ENCODE results near the gene DYNLT2.
"Not testable (repeated sequence)": the region's sequence is repeated elsewhere in the genome, so short reads cannot be mapped to it uniquely, and the experiment has no call there.

Gene DYNLT2

DNA sequence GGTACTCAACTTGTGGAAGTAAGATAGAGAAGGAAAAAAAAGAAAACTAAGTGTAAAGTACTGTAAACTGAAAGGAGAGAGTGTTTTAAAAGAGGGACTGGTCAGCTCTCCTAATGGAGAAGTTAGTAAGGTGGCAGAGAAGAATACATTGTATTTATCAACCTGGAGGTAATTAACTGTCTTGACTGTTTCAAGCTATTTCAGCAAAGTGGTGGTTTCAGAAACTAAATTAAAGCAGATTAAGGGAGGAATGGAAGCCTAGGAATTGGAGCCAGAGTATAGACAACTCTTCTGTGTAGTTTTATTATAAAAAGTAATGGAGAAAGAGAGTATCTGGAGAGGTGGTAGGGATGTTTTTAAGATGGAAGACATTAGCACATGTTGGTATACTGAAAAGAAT, 24.4 kb downstream of the DYNLT2 start:
- no peak for DNase-seq

DNA sequence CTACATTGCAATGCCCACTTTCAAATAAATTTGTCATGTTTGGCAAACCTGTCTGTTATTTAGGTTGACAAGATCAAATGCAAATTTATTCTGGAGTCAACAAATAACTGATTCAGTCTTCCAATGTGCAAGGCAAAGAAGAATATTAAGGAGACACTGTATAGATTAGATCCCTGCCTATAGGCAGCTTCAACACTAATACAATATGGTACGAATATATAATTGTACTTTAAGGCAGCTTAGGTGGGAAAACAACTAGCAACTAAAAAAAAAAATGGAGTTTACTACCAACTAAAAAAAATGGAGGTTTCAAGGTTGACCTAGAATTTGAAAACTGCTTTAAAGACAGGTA, 25.3 kb downstream of the DYNLT2 start:
- DNase-seq, result no peak

DNA sequence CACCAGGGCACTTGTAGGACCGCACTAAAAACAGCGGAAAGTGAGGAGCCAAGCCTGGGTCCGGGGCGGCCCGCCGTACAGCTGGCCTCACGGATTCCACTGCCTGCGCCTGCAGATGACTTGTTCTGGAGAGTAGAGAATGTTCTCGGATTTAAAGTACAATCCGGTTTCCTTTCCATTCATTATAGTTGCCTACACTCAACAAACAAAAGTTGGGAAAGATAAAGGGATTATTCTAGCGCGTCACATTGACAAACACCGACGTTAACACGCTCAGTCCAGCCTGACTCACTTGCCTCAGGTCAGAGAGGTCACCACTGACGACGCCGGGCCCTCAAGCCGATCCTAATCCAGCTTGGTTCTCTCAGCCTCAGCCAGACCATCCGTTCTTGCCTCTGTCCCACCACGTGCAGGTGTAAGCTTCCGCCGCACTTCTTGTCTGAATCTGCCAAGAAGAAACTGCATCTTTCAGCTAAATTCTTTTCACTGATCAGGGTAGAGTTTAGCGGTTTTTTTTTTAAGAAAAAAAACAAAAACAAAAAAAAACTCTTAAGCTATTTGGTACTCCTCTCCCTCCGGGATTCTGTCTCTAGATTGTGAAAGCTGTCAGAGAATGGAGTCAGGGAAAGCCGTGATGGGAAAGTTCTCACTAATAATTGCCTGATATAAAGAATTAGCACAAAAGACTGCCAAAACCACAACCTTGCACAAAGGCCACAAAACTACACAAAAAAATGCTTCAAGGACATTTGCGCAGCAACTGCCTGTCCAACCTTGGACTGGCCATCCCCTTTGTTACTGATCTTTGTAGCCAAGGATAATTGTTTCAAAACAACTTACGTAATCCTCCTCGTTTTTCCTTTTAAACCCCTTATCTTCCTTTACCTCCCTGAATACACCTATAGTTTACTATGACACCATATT, 26.0 kb downstream of the DYNLT2 start:
- DNase-seq, result no peak

DNA sequence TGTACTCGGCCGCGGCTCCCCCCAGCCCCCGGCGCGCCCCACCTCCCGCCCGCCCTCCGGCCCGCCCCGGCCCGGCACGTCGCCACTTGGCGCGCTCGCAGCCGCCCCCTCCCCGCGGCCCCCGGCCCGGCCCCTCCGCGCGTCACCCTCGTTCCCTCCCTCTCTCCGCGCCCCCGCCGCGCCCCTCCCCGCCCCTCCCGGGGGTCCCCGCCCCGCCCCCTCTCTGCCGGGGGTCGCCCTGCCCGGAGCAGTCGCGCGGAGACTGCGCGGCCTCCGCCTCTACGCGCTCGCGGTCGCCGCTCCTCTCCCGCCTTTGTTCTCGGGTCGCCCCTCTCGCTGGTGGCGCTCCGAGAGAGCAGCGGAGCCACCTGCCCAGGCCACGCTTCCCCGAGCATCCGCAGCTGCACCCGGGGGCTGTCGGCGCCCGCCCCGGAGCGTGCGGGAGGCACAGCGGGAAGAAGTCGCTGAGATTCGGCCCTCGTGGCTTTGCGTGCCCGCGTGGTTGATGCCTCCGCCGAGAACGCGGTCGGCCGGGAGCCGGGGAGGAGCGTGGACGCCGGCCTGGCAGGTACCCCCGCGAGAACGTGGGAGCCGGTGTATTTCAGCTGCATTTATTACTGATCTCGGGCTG, 26.8 kb downstream of the DYNLT2 start, which contains the start of gene PHF10:
PHF10 (minus strand) TSS at position 7 of the 631 bp plus-strand sequence. CDS start 569 bp downstream, outside the sequence.
- DNase-seq, result no peak

DNA sequence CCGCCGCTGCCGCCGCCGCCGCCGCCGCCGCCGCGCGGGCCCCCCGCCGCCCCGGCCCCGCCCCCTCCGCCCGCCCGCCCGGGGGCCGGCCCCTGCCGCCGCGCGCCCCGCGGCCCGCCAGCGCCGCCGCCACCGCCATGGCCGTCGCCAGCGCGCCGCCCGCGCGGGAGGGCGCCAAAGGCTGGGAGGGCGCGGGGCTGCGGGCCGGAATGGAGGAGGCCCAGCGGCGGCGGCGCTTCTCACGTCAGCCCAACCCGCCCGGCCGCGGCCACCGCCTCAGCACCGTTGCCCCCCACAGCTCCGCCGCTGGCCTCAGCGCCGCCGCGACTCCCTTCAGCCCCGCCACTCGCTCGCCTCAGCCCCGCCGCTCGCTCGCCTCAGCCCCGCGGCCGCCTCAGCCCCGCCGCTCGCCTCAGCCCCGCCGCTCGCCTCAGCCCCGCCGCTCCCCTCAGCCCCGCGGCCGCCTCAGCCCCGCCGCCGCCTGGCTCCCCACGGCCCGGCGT, 27.3 kb downstream of the DYNLT2 start:
- no peak for DNase-seq

DNA sequence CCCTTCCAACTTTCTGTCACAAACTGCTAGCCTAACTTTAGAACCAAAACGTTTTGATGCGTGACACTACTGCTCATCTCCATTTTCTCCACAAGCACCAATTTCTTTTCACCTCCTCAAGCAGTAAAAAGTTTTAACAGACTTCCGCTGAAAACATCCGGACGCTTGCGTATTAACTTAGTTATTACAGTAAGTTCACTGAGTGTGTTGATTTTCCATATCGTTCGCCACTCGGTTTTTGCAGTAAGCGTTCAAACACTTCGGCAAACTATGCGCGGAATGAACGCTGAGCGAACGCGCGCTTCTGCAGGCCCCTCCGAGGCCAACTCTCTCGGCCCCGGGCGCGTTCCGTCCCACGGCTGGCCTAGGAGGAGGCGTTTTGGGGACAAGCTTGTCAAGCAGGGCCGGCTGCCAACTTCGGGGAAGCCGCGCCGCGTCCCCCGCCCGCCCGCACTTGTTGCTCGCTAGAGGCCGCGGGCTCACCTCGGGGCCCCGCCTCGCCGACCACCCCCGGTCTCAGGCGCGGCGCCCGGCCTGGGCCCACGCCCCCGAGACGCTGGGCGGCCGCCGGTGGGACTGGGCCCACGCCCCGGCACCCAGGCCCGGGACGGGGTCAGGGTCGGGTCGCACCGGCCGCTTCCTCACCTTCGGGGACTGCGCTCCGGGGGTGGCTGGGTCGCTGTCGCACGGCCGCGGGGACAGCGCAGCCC, 28.0 kb downstream of the DYNLT2 start:
- DNase-seq, result no peak

DNA sequence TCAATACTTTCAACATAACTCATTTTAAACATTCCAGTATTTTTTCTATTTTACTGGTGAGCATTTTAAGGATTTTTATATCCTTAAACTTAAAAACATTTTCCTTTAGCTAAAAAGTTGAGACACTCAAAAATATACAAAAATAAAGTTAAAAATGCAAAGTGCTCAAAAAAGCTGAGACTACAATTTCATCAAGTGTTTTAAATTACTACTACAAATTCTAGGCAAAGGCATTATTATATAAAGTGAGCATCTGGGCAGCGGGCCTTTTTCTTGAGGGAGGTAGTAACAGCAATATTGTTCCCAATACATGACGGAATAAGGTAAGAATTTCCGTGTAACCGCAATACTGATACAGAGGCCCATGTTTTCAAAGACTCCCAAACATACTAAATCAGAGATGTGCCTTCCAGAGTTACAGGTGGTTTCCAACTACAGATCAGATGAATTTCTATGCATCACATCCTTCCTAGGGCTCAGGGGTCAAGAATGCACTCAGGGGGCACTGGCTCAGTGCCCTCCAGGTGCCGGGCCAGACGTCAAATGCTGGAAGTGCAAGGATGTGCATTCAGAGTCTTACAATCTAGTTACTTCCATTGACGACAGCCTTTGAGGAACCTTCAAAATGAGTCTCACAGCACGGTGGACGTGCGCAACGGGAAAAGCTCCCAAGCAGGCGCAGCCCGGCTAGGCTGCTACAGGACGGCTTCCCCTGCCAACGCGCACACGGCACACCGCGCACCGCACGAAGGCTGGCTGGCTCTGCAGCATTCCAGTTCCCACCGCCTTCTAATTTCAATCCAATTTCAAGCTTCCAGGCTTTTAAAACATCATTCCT, 28.8 kb downstream of the DYNLT2 start:
- DNase-seq, result no peak

DNA sequence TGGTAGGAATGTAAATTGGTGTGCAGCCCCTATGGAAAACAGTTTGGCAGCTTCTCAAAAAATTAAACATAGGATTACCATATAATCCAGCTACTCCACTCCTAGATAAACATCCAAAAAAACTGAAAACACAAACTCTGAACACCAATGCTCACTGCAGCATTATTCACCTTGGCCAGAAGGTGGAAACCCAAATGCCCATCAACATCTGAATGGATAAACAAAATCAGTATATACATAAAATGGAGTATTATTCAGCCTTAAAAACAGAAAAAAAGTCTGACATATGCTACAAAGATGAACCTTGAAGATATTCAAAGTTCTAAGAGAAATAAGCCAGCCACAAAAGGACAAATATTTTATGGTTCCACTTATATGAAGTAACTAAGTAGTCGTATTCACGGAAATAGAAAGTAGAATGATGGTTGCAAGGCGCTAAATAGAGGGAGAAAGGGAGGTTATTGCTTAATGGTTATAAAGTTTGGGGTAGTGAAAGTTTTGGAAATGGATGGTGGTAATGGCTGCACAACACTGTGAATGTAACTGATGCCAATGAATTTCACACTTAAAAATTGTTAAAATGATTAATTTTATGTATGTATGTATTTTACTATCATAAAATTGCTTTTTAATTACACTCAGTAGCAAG, 31.0 kb downstream of the DYNLT2 start:
- no peak for DNase-seq

DNA sequence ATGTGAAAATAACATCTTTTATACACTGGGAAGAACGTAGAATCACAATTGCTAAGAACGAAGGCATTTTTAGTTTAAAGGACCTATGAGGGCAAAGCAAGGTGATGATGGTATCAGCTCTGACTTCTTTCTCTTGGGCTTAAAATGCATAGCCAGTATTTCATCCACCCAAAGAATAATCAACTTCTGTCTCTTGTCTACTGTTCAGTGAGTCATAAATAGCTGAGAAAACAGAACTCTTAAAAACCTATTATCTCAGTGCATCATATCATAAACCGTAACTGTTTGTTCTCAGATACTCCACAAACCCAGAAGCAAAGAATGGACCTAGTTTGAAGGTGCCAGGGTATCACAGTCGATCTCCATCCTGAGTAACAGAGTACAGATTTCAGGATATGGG, 32.3 kb downstream of the DYNLT2 start:
- no peak for DNase-seq

DNA sequence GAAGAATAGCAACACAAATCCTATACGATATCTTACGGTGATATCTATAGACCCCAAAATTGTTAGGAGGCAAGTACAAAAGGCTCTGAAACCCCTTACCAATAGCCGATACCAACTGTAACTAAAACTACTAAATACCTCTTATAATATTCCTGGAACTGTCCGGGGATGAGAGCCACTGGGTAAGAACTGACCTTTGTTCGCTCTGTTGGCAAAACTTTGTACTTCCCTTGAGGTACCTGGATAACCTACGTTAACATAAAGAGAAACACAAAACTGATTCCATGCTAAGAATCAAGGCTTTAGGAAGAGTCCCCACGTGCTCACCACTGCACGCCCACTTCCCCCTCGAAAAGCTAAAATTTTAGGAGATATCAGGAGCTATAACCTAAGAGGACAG, 36.8 kb downstream of the DYNLT2 start:
- DNase-seq, result no peak

DNA sequence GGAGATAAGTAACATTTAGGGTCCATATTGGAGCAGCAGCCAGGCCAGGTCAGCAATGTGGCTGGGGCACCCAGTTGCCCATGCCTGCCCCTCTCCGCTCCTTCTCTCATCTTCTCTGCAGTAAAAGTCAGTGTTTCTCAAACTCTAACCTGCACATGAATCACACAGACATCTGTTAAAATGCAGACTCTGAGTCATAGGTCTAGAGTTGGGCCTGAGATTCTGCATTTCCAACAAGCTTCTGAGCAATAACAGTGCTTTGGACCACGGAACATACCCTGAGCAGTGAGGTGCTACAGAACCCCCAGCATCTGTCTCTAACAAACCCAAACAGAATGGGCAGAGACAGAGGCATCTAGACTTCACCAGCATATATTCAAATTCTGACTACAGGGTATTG, 37.2 kb downstream of the DYNLT2 start:
- DNase-seq, result no peak

DNA sequence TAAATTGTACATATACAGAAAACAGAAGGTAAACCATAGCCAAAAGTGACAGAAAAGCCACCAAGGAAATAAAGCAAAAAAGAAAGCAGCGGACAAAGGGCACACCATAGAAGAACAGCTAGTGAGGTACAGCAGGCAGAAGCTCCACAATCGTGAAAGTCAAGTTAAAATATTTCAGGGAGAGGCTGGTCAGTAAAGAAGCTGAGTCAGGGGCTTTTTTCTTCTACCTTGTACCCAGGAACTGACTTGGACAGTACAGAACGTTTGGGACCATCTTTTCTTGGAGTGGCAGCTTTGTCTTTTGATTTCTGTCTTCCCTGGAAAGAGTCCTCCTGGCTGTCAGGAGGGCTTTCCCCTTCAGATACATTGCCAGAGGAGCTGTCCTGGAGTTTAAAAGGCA, 41.4 kb downstream of the DYNLT2 start:
- DNase-seq, result no peak

DNA sequence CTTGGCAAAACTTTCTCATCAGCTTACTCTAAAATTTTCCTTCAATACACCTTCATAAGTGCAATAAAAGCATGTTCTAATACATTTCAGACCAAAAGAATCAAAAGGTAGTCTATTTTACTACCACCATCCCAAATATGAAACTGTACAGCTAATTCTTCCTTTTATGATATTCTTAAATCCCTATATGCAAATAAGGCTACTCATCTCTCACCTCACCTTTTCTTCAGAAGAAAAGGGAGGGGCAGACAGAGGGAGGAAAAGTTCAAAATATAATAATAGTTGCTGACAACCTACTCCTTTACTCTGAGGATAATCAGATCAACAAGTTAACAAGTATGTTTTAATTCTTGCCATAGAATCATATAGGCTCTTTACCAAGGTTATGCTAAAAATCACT, 42.1 kb downstream of the DYNLT2 start:
- DNase-seq, result no peak

DNA sequence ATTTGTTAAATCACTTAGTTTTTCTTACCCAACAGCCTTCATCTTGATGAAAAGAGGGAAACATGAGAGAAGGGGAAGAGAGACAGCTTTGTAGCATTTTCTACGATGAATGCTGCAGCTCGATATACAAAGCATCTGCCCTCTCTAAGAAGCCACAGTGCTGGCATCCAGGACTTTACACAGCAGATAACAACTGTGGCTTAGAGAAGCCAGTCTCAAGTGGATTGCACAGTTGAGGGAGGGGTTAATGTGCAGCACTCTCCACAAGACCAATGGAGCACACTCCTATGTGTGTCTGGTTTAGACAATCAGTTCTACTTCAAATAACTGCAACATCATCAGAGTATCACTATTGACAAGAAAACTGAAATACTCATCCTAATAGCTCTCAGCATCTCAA, 43.6 kb downstream of the DYNLT2 start:
- no peak for DNase-seq

DNA sequence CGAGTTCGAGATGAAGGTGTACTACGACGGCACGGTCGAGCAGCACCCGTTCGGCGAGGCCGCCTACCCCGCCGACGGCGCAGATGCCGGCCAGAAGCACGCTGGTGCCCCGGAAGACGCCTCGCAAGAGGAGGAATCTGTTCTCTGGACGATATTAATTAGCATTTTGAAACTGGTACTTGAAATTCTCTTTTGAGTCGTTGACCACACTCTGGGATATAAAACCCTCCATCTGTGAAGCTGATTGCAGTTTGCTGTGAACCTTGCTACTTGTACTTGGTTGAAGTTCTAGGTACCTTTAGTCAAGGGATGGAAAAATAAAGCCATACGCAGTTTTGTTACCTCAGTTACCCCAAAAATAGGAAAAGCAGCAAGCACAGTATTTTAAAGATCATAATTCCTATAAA, 48.5 kb downstream of the DYNLT2 start:
- DNase-seq, result no peak

DNA sequence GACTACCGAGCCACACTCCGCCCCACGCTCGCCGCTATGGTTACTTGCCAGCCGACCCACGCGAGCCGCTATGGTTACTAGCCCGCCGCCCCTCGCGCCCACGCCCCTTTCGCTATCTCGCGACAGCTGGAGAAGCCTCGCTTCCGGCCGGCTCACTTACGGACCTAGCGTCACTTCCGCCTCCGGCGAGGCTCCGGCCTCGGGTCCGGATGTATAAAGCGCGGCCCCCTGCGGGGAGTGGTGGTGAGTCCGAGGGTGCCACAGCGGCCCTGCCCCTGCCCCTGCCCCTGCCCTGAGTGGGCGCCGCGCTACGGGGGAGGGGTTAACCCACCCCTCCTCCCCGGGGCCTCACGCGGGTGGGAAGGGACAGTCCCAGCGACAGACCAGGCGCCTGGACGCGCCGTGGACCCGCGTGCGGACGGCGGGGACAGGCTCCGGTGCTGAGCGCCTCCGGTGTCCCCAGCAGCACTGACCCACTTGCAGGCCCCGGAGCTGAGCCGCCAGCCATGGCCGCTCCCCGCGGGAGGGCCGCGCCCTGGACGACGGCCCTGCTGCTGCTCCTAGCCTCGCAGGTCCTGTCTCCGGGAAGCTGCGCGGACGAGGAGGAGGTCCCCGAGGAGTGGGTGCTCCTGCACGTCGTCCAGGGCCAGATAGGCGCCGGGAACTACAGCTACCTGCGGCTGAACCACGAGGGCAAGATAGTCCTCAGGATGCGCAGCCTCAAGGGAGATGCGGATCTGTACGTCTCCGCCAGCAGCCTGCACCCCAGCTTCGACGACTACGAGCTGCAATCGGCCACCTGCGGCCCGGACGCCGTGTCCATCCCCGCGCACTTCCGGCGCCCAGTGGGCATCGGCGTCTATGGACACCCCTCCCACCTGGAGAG, 49.2 kb downstream of the DYNLT2 start, which contains the start of the genes C6orf120 and WDR27:
C6orf120 (plus strand) TSS at position 173 of the 886 bp plus-strand sequence; CDS start at position 507, 334 bp downstream.
WDR27 (minus strand) TSS at position 76 of the 886 bp plus-strand sequence. CDS start 13,024 bp downstream, outside the sequence.
- DNase-seq, result peak; percentile 97

DNA sequence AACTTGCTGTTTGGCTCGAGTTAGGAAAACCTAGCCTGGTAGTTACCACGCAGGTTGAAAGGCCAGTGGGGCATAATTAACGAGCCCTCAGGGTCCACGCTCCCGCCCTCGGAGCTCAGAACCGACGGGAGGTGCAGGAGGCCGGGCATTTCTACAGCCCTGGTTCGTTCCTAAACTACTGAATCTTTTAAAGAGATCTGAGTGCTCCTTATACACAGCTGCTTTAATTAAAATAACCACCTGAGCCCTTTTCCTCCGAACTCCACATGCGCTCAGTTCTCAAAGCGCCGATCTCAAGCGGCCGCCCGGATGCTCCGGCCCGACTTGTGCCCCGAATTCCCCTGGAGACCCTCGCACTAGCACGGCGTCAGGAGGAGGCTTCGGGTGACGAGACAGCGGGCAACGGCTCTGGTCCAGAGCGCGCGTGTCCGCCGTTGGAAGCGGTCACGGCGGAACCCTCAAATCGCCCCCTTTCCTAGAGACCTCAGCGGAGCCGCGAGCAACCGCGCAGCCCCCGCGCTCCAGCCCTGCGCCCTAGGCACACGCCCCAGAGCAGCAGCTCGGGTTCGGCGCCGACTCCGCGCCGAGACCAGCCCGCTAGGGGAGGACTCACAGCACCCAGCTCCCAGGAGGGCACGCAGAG, 49.9 kb downstream of the DYNLT2 start:
- DNase-seq, result no peak

DNA sequence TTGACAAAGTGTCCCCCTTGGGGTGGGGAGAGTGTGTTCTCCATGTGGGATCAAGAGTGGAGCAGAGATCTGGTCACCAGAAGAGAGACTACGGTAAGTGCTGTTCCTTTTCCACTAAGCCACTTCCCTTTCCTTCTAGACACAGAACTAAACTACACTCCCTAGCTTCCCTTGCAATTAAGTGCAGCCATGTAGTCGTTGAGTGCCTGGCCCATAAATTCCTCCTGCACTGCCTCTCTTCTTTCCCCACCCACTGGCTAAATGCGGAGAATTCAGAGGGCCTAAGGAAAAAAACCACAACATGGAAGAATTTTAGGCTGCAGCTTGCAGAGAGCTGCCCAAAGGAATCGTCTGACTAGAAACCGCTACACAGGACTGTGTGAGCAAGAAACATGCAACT, 51.1 kb downstream of the DYNLT2 start:
- no peak for DNase-seq

DNA sequence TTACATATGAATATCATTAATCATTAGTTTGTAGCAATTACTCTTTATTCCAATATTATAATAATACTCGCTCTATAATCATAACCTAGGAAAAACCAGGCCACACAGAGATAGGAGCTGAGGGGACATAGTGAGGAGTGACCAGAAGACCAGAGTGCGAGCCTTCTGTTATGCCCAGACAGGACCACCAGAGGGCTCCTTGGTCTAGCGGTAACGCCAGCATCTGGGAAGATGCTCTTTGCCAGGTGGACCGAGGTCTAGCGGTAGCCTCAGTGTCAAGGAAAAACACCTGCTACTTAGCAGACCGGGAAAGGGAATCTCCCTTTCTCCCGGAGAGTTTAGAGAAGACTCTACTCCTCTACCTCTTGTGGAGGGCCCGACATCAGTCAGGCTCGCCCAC, 54.3 kb downstream of the DYNLT2 start:
- DNase-seq, result not testable (repeated sequence)

DNA sequence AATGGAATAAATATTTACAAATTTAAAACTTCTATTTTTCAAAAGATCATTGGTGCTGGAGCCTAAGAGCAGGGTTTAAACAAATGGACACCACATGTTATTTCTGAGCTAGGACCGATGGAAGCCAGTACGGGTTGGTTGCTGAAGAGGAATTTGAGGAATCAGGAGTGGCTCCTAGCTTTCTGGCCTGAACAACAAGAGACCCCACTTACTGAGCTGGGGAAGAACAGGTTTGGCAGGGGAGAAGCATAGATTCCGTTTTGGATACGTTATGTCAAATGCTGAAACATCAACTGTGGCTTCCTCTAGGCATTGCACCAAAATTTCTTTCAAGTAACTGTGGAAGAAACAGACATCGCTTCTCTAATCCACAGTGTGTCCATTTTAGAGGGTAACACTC, 56.2 kb downstream of the DYNLT2 start:
- DNase-seq, result no peak
